ENCODE measurements around the gene ACER1.
"Not testable (repeated sequence)": the region's sequence is repeated elsewhere in the genome, so short reads cannot be mapped to it uniquely, and the experiment has no call there.

The ACER1 gene

GRCh38 chr19:6355321-6356040, 22.1 kb upstream of the ACER1 start:
- not testable (repeated sequence) for DNase-seq

- peak; percentile 23 for DNase-seq
Observed at GRCh38 chr19:6354098-6354674, 20.8 kb upstream of the ACER1 start.

GRCh38 chr19:6352381-6353165, 19.2 kb upstream of the ACER1 start:
- DNase-seq, result no peak

- DNase-seq, result peak; percentile 25
Observed at GRCh38 chr19:6350688-6351087, 17.3 kb upstream of the ACER1 start.

- not testable (repeated sequence) for DNase-seq
Observed at GRCh38 chr19:6349271-6349670, 15.9 kb upstream of the ACER1 start.

GRCh38 chr19:6343462-6343861, 10.1 kb upstream of the ACER1 start:
- peak; percentile 25 for DNase-seq

GRCh38 chr19:6340493-6341201, 7.2 kb upstream of the ACER1 start:
- no peak for DNase-seq

GRCh38 chr19:6334490-6335285, 1.3 kb upstream of the ACER1 start:
- DNase-seq, result no peak

GRCh38 chr19:6326815-6327214, 6.6 kb downstream of the ACER1 start:
- no peak for DNase-seq

GRCh38 chr19:6325614-6326013, 7.8 kb downstream of the ACER1 start:
- no peak for DNase-seq

GRCh38 chr19:6324757-6325156, 8.7 kb downstream of the ACER1 start:
- DNase-seq, result no peak

- no peak for DNase-seq
Observed at GRCh38 chr19:6322284-6322683, 11.1 kb downstream of the ACER1 start.

GRCh38 chr19:6319376-6319775, 14.0 kb downstream of the ACER1 start:
- no peak for DNase-seq

GRCh38 chr19:6318772-6319171, 14.6 kb downstream of the ACER1 start:
- peak; percentile 6 for DNase-seq

GRCh38 chr19:6315646-6316045, 17.8 kb downstream of the ACER1 start:
- not testable (repeated sequence) for DNase-seq

- no peak for DNase-seq
Observed at GRCh38 chr19:6313398-6313969, 19.9 kb downstream of the ACER1 start.

GRCh38 chr19:6312018-6312417, 21.4 kb downstream of the ACER1 start:
- peak; percentile 14 for DNase-seq

GRCh38 chr19:6298413-6298812, 35.0 kb downstream of the ACER1 start:
- no peak for DNase-seq

GRCh38 chr19:6297202-6297601, 36.2 kb downstream of the ACER1 start:
- peak; percentile 54 for DNase-seq

GRCh38 chr19:6292006-6292405, 41.4 kb downstream of the ACER1 start:
- DNase-seq, result peak; percentile 41

GRCh38 chr19:6288737-6289136, 44.7 kb downstream of the ACER1 start:
- no peak for DNase-seq

- peak; percentile 15 for DNase-seq
Observed at GRCh38 chr19:6287269-6287885, 46.0 kb downstream of the ACER1 start.
